ENCODE measurements around the gene KCNC3. TPM values are rescaled to one million over a fixed set of nuclear protein-coding genes. Genes with fewer than 3 reads are reported as not detected.

KCNC3 gene
- total and polyA plus RNA-seq, 2 experiments from 2014 or later = 1.3 to 3.4 TPM

GRCh38 chr19:50266896-50267295 is 62.3 kb downstream of the KCNC3 start:
- H2AFZ ChIP-seq = peak overlapping the region; percentile 87; the same call in 1 of the 2 replicates

More at GRCh38 chr19:50266896-50267295, 62.3 kb downstream of the KCNC3 start:
- Histone ChIP-seq H3K79me2 (replicated peaks; ENCODE audit: insufficient read depth) (no peaks in the 10 kb centered on the region), H3K9me2 (ENCODE audit: insufficient read depth) (no peaks in the 10 kb centered on the region), H3K4me1 (ENCODE audit: insufficient read depth) (no peaks in the 10 kb centered on the region; the same call in 1 of the 2 replicates), H3K4me3 (peak overlapping the region; percentile 43; the same call in 1 of the 2 replicates), H3K27ac (ENCODE audit: low read depth) (no peak overlapping the region), H3K36me3 (ENCODE audit: insufficient read depth) (no peaks in the 10 kb centered on the region), H3K27me3 (ENCODE audit: insufficient read depth) (no peaks in the 10 kb centered on the region), H3F3A (replicated peaks; ENCODE audit: low read depth) (no peaks in the 10 kb centered on the region), H3K4me2 (peak overlapping the region; percentile 62; the same call in 1 of the 2 replicates), H4K20me1 (replicated peaks; ENCODE audit: insufficient read depth) (no peaks in the 10 kb centered on the region)
- Mint-ChIP-seq H3K4me3 (no peak overlapping the region), H3K4me1 (no peaks in the 10 kb centered on the region), H3K36me3 (ENCODE audit: low read depth) (peaks cover 48% of the 10 kb centered on the region), H3K27ac (no peak overlapping the region), H3K27me3 (ENCODE audit: insufficient read depth, low read depth, poor library complexity) (peaks cover 4% of the 10 kb centered on the region), H3K9me3 (peaks cover 95% of the 10 kb centered on the region)
- peak; percentile 96 for DNase-seq (ENCODE audit: low spot score)
- no peak for ATAC-seq
- TF ChIP-seq STAT1 (IDR thresholded peaks at IDR 0.05; ENCODE audit: unreplicated experiment) = no peak
- no peak for TF ChIP-seq JUNB (IDR thresholded peaks at IDR 0.05; ENCODE audit: unreplicated experiment)
- no peak for TF ChIP-seq POLR2AphosphoS5 (IDR thresholded peaks at IDR 0.05; ENCODE audit: low read depth)
- TF ChIP-seq CTCF (conservative IDR thresholded peaks at IDR 0.05; ENCODE audit: low read depth in 2 of 2) = no peak
- TF ChIP-seq ZNF114 (CRISPR knock-in tag; IDR thresholded peaks at IDR 0.05) = no peak
- TF ChIP-seq ETS1 (IDR thresholded peaks at IDR 0.05) = no peak
- TF ChIP-seq ZNF462 (CRISPR knock-in tag; IDR thresholded peaks at IDR 0.05) = no peak
- TF ChIP-seq ZNF331 (CRISPR knock-in tag; IDR thresholded peaks at IDR 0.05; ENCODE audit: low read depth) = no peak
- no peak for TF ChIP-seq NANOG (IDR thresholded peaks at IDR 0.05; ENCODE audit: borderline replicate concordance)
- TF ChIP-seq EZH2phosphoT487 (IDR thresholded peaks at IDR 0.05; ENCODE audit: unreplicated experiment) = no peak
- no peak for TF ChIP-seq CREB1 (CRISPR knock-in tag; IDR thresholded peaks at IDR 0.05; ENCODE audit: low read depth)
- TF ChIP-seq REST (IDR thresholded peaks at IDR 0.05; ENCODE audit: unreplicated experiment) = no peak
- no peak for TF ChIP-seq EZH2 (IDR thresholded peaks at IDR 0.05; ENCODE audit: low read depth, unreplicated experiment)
